Hematopoietic multipotent progenitor cell (in vitro differentiated cells): ENCODE measurements around the gene ART4. TPM values are rescaled to one million over a fixed set of nuclear protein-coding genes. Genes with fewer than 3 reads are reported as not detected.

Experiments used
- total RNA-seq: library from RNA; depleted of rRNA; stranded (reverse); fragments of >200 nt; gene quantifications from one replicate; pipeline ENCODE4 v1.2.3, GENCODE V29; 2012

ART4 gene
- total RNA-seq, 1 donor = 0.27 TPM

Other genes starting within 250 kb of the ART4 start
- not detected for gene GUCY2C, start 146.9 kb downstream of the ART4 start, total RNA-seq
- gene WBP11, start 40.0 kb downstream of the ART4 start, total RNA-seq = 6.5 TPM
- 0.27 TPM for gene C12orf60, start 39.9 kb downstream of the ART4 start, total RNA-seq
- not detected for gene SMCO3, start 29.3 kb downstream of the ART4 start, total RNA-seq
- gene MGP, start 42.3 kb upstream of the ART4 start, total RNA-seq = under 0.01 TPM
- gene ERP27, start 95.0 kb upstream of the ART4 start, total RNA-seq = 1.3 TPM
- gene ARHGDIB, start 118.1 kb upstream of the ART4 start, total RNA-seq = 759 TPM
- gene PDE6H, start 129.5 kb upstream of the ART4 start, total RNA-seq = under 0.01 TPM